ENCODE data around the gene FGF6. TPM values are rescaled to one million over a fixed set of nuclear protein-coding genes. Genes with fewer than 3 reads are reported as not detected.

FGF6 gene
- total RNA-seq, 4 donors from 2014 or later = not detected

- H3K36me3 ChIP-seq = no peaks in the 10 kb centered on the region
- H3K4me3 ChIP-seq = no peak overlapping the region
- no peaks in the 10 kb centered on the region for H3K4me1 ChIP-seq
- peaks cover 0 to 19% (median 0%) of the 10 kb centered on the region in 4 donors for H3K27me3 ChIP-seq
- no peak for DNase-seq
- H3K27ac ChIP-seq = no peak overlapping the region
- TF ChIP-seq, protein P1, sequence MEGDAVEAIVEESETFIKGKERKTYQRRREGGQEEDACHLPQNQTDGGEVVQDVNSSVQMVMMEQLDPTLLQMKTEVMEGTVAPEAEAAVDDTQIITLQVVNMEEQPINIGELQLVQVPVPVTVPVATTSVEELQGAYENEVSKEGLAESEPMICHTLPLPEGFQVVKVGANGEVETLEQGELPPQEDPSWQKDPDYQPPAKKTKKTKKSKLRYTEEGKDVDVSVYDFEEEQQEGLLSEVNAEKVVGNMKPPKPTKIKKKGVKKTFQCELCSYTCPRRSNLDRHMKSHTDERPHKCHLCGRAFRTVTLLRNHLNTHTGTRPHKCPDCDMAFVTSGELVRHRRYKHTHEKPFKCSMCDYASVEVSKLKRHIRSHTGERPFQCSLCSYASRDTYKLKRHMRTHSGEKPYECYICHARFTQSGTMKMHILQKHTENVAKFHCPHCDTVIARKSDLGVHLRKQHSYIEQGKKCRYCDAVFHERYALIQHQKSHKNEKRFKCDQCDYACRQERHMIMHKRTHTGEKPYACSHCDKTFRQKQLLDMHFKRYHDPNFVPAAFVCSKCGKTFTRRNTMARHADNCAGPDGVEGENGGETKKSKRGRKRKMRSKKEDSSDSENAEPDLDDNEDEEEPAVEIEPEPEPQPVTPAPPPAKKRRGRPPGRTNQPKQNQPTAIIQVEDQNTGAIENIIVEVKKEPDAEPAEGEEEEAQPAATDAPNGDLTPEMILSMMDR (IDR thresholded peaks at IDR 0.05) = no peak
- intact Hi-C loops (cut with DNase I) = no loop called here
- WGBS, 2 donors = 68 to 76% methylated on average over 5 of the region's 5 CpGs
- H3K9me3 ChIP-seq = no peaks in the 10 kb centered on the region
Measured at GRCh38 chr12:4393211-4393610, 52.4 kb downstream of the FGF6 start.

GRCh38 chr12:4392223-4392742, 53.3 kb downstream of the FGF6 start:
- Histone ChIP-seq H3K4me3 (no peak overlapping the region), H3K36me3 (no peaks in the 10 kb centered on the region), H3K4me1 (no peaks in the 10 kb centered on the region), H3K27ac (no peak overlapping the region), H3K27me3 (peaks cover 0 to 19% (median 0%) of the 10 kb centered on the region in 4 donors), H3K9me3 (no peaks in the 10 kb centered on the region)
- 46 to 54% methylated on average over 2 to 12 of the region's 15 CpGs for WGBS, 2 donors
- no peak for DNase-seq
- TF ChIP-seq, protein P1 (IDR thresholded peaks at IDR 0.05) = no peak
- TF ChIP-seq POLR2A (IDR thresholded peaks at IDR 0.05) = no peak
- intact Hi-C loops (cut with DNase I) = no loop called here

DNA sequence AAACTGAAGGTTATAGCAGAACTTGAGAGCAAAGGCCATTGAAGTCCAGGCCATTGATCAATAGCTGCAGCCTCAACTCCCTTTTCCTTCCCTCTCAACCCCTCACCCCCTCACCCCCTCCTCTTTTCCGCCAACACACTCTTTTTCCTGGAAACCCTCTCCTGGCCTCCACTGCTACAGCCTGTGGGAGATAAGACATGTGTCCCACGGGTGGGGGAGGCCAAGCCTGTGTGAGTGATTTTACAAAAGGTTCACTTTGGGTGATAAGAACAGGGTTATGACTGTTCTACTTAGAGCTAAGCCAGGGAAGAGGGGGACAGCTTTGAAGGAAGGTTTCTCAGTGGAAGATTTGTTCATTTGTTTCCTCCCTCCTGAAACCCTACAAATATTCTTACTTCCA, 57.0 kb downstream of the FGF6 start:
- 13 to 74% methylated on average over 1 to 2 of the region's 2 CpGs for WGBS, 2 donors
- Histone ChIP-seq H3K4me3 (no peak overlapping the region), H3K27me3 (peaks cover 0 to 15% (median 0%) of the 10 kb centered on the region in 4 donors), H3K9me3 (no peaks in the 10 kb centered on the region), H3K27ac (no peak overlapping the region), H3K4me1 (no peaks in the 10 kb centered on the region), H3K36me3 (no peaks in the 10 kb centered on the region)
- TF ChIP-seq, protein P1 (IDR thresholded peaks at IDR 0.05) = no peak
- no peak for TF ChIP-seq POLR2A (IDR thresholded peaks at IDR 0.05)
- no peak for DNase-seq
- intact Hi-C loops (cut with DNase I) = no loop called here

DNA sequence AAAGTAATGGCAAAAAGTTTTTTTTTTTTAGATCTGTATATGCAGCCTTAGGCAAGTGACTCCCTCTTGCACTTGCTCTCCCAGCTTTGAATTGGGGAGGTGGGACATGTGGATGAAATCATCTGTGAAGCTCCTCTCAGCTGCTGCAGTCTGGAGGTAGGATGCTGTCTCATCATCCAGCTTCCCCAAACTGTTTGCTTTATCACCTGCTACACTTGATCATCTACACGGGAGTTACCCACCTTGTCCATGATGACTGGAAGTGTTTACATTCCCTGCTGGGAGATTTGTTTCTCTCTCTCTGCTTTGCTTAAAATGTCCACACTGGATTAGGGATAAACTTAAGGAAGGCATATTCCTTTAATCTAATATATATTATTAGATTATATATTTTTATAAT, 57.6 kb downstream of the FGF6 start:
- Histone ChIP-seq H3K4me1 (no peaks in the 10 kb centered on the region), H3K27me3 (peaks cover 0 to 15% (median 0%) of the 10 kb centered on the region in 4 donors), H3K4me3 (no peak overlapping the region), H3K27ac (no peak overlapping the region), H3K9me3 (no peaks in the 10 kb centered on the region), H3K36me3 (no peaks in the 10 kb centered on the region)
- WGBS, 2 donors = 35 to 43% methylated on average over 1 of the region's 1 CpG
- DNase-seq = no peak
- intact Hi-C loops (cut with DNase I) = no loop called here
- TF ChIP-seq POLR2A (IDR thresholded peaks at IDR 0.05) = no peak
- TF ChIP-seq, protein P1 (IDR thresholded peaks at IDR 0.05) = no peak

GRCh38 chr12:4387607-4388006, 58.0 kb downstream of the FGF6 start:
- Histone ChIP-seq H3K27me3 (peaks cover 0 to 15% (median 0%) of the 10 kb centered on the region in 4 donors), H3K4me3 (no peak overlapping the region), H3K9me3 (no peaks in the 10 kb centered on the region), H3K27ac (no peak overlapping the region), H3K4me1 (no peaks in the 10 kb centered on the region), H3K36me3 (no peaks in the 10 kb centered on the region)
- no peak for DNase-seq
- WGBS, 2 donors = 77% methylated on average over 5 of the region's 5 CpGs
- intact Hi-C loops (cut with DNase I) = no loop called here
- TF ChIP-seq, protein P1 (IDR thresholded peaks at IDR 0.05) = no peak
- TF ChIP-seq POLR2A (IDR thresholded peaks at IDR 0.05) = no peak

Data from esophagus squamous epithelium (tissue), 5 donors.